HK-2 (cell line): ENCODE results near the gene GALNT6.
"Not testable (repeated sequence)": the region's sequence is repeated elsewhere in the genome, so short reads cannot be mapped to it uniquely, and the experiment has no call there.

Source experiments
- DNase-seq: peaks from one replicate; pipeline ENCODE4 v3.0.0-alpha.2; 2018; ENCODE audit not compliant: unreplicated experiment

GALNT6 gene

DNA sequence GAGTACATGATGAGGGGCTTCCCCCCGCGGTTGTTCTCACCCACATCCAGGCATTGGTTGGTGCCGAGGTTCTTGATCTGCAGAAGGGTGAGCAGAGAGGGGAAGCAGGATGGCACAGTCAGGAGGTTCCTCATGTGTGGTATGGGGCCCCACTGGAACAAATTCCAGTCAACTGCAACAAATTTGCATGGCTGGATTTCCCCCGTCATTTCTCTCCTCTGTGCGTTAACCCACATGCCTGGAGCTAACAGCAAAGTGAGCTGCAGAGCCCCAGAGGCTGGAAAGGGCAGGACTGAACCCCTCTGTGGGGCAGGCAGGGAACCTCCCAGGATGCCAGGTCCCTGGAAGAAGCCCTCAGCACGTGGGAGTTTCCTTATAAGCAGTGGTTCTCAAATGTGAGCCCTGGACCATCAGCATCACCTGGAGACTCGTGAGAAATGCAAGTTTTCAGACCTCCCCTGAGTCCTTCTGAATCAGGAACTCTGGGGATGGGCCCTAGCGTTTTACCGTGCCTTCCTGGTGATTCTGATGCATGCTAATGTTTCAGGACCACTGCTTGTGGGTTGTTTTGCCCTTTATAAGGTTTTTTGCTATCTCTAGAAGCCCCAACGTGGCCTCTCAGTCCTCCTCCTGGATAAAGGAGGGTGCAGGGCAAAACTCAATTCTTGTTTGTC is 33.7 kb downstream of the GALNT6 start:
- no peak for DNase-seq

DNA sequence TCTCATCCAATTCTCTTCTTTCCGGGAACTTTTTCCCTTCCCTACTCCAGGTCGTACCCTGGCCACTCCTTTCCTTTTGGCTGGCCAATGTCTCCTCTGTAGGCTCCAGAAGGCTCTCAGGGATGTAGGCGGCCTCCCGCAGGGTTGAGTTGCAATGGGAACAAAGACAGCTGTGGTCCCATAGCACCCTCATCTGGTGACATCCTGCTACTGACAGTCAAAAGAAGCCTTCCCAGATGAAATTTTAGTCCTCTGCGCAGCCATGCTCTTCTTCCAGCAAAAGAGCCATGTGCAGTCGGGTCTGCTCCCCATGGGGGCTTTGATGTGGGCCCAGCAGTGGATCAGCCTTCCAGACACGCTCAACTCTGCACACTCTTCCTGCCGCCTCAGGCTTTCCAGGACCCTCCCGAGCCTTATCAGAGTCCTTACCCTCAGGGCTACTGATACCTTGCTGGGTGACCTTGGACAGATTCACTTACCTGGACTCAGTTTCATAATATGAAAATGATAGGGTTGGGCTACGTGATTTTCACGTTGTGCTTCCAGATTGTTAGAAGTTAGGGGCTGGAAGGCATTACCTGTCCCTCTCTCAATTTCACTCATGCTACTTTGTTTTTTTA is 39.2 kb downstream of the GALNT6 start:
- DNase-seq, result peak; percentile 22

DNA sequence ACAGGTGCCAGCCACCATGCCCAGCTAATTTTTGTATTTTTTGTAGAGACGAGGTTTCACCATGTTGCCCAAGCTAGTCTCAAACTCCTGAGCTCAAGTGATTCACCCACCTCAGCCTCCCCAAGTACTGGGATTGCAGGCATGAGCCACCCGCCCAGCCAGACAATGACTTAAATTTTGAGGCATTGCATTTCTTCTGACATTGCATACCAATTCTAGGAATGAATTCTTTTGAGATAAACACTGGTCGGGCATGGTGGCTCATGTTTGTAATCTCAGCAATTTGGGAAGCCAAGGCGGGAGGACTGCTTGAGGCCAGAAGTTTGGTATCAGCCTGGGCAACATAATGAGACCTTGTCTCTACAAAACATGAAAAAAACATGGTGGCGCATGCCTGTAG is 42.2 kb downstream of the GALNT6 start:
- DNase-seq, result no peak

DNA sequence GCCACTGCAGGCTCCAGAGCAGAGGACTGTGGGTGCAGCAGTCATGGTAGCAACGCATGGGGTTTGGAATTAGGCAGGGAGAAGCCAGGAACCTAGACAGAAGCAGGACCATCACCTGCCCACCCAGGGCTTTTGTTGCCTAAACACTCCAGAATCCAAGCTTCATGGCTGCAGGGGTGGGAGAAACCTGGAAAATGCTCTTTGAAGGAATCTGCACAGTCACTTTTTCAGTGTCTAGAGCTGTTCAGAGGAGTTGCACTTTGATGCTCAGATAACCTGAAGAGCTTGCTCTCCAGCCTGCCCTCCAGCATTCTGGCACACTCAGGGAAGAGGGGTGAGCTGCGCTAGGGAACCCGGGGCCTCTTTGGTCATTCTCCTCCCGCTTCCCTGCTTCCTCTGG is 43.1 kb downstream of the GALNT6 start:
- DNase-seq, result no peak

DNA sequence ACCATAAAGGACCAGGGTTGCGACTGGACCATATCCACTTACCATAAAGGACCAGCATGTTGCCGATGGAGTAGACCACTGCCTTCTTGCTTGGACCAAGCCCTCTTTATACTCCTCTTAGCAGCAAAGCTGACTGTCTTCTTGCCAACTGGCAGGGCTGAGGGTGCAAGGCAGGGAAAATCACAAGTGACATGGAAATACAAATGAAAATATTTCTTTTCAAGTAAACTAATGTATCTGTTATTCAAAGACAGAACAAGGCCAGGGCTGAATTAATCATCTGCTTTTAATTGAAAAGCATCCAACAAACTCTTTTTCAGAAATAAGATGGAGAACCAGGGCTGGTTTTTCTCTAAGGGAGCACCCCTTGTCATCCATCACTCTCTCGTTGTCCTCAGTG is 44.6 kb downstream of the GALNT6 start, which contains the start of gene CELA1:
CELA1 (minus strand) TSS at position 99 of the 400 bp plus-strand sequence; CDS start at position 58, 41 bp downstream.
- no peak for DNase-seq

DNA sequence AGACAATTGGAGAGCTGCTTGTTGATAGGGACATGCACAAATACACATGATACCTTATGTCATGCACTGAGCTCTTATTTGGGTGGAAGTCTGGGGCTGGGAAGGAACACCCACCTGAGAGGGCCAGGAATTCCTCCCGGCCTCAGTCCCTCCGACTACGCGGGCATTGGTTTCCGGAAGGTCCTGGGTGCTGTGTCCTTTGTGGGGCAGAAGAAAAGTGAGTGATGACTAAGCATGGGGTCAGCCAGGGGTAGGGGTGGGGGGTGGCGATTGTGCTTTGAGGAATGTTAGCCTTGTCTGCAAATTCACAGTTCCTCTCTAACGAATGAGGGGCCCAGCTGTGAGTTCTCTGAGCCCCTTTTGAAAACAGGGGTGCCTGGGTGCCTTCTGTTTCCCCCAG is 45.5 kb downstream of the GALNT6 start:
- peak; percentile 18 for DNase-seq

DNA sequence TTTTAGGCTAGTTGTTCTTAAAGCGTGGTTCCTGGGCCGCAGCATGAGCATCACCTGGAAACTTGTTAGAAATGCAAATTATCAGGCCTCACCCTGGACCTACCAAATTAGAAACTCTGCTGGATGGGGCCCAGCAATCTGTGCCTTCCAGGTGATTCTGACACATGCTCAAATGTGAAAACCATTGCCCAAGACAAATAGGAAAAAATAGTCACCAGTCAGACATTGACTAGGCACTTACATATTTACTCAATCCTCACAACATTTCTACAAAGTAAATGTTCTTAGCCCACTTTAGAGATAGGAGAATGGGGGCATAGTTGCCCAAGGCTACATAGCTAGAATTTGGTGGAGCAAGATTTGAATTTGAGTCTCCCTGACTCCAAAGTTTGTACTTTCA is 48.0 kb downstream of the GALNT6 start:
- no peak for DNase-seq

DNA sequence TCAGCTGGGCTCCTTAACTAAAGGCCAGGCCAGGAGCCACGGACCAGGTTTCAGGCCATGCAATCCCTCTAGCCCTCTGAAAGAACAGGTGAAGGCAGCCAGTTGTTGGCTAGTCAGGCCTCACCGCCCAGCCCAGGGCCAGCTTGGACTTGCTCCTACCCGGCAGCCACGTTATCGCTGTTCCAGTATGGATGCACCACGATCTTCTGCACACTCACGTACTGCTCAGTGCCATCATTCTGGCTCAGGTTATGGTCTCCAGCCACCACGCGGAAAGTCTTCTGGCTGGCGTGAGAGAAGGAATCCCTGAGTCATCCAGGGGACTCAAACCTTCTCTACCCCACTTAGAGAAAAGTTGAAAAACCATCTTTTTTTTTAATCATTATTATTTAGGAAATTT is 48.8 kb downstream of the GALNT6 start:
- DNase-seq, result no peak

DNA sequence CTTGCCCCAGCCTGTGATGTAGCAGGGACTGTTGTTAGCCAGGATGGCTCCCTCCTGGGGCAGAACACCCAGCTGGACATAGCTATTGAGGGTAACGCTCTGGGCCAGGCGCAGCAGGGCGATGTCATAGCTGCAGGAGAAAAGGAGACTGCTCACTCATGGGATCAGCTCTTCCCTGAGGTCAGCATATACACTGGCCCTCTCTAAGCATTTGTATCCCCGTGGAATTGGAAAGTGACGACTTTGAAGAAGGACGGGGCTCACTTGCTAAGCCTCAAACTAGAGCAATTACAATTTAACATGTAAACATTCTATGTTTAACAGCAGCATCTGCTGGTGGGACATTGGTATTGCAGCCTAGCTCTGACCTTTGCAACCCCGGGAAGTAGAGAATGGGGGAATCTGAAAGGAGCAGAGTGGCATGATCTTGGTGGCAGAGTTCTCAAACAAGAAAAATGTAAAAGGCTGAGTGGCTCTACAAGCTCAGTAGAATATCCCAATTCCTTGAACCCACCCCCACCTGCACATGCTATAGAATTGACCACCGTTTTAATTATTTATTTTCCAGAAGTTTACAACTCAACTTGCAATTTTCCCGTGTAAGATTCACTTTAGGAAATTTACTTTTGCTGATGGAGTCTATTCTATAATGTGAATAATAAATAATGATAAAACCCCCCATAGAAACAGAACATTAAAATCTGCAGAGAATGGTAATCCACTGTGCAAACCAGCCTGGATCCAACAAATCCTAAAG is 49.8 kb downstream of the GALNT6 start:
- peak; percentile 55 for DNase-seq

DNA sequence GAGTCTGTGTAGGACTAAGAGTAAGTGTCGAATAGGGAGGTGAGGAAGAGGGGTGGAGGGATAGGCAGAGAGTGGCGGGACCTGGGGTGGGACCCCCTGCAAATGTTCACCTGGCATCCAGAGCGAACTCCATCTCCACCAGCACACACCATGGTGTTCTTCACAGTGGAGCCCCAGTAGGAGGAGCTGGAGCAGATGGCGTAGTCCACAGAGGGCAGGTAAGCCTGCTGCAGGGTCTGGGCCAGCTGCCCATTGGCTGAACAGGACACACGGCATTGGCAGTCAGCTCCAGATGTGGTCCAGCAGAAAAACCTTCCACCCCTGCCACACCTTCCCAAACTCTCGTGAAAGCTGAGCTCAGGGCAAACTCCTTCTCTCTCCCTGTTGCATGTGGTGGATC is 51.5 kb downstream of the GALNT6 start:
- no peak for DNase-seq

DNA sequence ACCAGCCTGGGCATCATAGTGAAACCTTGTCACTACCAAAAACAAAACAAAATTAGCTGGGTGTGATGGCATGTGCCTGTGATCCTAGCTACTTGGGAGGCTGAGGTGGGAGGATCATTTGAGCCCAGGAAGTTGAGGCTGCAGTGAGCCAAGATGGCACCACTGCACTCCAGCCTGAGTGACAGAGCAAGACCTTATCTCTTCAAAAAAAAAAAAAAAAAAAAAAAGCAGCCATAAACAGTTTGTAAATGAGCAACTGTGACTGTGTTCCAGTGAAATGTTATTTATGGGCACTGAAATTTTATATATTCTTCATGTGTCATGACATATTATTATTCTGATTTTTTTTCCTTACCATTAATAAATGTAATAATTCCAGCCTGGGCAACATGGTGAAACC is 53.9 kb downstream of the GALNT6 start:
- not testable (repeated sequence) for DNase-seq

DNA sequence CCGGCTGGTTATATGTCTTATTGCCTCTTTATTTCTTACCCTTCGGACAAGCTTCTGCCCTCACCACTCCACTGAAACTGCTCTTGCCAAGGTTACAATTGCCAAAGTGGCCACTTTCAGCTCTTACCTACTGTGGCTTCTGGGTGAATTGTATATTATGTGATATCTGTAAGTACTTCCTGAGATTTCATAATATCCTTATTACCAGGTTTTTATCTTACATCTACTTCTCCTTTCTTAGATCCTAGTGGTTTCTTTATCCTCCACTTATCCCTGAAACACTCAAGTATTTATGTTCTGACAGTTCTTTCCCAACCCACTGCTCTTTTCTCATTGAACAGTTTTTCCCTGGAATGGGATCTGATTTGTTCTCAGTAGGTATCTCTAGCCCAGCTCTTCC is 55.3 kb downstream of the GALNT6 start:
- no peak for DNase-seq

DNA sequence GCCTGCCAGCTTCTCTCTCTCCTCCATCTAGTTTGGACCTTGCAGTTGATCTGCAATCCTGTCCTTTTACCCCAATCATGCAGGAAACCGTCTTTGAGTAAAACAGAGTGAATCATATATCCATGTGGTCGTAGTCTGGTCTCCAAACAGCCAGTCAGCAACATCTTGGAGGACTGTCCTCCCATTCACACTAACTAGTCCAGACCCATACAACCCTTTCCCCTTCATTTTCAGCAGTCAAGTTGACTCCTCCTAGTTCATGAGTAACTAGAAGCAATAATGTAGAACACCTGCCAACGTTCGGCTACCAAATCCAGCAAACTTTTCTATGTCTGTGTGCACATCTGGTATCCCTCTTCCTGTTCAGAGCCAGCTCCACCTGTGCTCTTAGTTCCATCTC is 56.4 kb downstream of the GALNT6 start:
- DNase-seq, result no peak

DNA sequence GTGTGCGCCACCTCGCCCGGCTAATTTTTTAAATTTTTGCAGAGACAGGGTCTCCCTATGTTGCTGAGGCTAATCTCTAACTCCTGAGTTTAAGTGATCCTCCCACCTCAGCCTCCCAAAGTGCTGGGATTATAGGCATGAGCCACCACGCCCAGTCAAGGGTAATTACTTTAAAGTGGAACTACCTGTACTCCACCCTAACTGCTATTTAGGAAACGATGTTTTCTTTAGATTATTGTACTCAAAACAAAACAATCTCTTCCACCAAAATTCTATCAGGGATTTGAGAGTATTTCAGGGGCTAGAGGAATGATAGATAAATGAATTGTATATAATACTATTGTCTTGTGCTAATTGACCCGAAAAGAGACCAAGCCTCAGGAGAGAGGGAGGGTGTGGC is 57.7 kb downstream of the GALNT6 start:
- DNase-seq, result no peak

DNA sequence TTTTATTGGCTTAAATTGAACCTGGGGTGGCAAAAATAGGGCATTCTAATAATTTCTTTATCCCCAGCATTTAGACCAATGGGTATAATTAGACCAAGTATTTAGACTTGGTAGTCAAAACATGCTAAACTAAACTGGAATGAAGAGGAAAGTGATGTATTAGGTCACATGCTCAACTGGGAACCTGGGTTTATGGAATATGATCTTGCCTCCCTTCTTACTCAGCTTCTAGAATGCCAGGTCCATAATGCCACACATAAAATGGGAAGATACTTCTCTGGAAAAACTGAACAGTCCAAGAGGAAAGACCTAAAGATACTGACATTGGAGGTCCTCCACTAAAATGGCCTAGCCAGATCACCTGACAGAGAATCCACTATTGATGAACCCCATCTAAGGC is 61.0 kb downstream of the GALNT6 start:
- DNase-seq, result no peak

DNA sequence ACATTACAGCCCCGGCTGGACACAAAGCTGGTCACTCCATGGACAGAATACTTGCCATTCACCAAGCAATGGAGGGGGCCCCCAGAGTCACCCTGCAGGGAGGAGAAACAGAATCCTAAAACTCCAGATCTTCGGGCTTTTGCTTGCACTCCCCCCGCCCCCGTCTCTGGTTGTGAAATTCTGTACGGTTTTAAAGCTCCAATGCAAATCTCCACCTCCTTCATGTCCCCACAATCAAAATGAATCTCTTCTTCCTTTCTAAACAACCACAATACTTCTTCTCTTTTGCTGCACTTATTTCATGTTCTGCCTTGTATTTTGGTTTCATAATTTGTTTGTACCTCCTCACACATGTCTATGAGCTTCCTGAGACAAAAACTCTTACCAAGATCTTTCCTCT is 61.5 kb downstream of the GALNT6 start:
- DNase-seq, result no peak

DNA sequence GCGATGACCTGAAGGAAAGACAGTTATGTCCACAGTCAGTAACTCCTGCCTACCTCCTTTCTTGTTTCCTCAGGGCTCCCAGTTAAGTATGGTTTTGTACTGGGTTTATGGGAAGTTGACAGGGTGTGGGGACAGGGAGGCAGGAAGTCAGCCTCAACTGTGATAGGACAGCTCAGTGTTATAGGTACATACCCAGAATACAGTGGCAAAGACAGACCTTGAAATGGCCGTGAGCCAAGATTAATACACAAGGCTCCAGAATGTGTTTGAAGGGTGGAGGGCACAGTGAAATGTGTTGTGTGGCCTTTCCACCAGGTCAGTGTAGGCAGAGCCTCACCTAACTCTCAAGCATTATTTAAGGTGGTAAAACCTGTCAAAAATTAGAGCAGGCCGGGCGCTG is 62.6 kb downstream of the GALNT6 start:
- DNase-seq, result no peak

DNA sequence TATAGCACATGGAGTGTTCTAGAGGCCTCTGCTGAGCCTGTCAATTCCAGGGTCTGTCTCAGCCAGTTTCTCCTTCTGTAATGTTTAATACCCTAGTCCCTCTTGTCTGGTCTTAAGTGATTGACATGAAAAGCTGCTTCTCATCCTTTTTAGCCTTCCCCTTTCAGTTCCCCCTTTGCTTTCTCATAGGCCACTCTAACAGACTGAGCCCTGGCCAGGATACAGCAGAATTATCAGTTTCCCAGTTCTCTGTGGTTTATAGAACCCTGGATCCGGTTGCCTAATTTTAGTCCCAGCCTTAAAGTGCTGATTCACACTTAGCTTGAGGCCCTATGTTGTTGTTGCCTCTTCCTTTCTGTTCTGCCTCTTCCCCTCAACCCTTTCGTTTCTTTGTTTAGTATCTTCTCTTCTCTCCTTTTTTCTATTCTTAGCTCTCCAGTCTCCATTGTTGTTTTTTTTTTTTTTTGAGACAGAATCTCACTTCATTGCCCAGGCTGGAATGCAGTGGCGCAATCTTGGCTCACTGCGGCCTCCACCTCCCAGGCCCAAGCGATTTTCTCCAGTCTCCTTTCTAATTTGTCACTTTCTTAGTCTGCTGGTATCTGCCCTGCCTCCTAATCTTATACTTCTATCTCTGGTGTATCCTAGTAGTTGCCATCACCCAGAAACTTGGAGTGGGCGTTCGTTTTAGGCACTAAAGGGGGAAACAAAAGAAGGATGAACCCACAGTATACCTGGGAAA is 64.3 kb downstream of the GALNT6 start:
- no peak for DNase-seq

DNA sequence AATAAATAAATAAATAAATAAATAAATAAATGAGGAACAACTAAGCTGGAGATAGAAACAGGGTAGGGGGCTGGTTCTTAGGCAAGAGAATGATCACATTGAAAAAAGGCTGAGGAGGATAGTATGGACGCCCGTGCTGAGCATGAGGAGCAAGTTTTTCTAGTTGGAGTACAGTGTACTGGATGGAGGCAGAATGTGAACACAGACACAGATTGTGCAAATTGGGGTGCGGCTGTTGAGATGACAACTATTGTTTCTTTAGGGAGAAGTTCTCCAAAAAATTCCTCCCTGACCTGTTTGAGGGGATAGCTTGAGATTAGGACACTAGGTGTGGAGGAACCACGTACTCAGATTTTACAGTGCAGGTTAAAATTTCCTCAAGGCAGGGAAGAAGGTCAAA is 66.3 kb downstream of the GALNT6 start:
- no peak for DNase-seq

DNA sequence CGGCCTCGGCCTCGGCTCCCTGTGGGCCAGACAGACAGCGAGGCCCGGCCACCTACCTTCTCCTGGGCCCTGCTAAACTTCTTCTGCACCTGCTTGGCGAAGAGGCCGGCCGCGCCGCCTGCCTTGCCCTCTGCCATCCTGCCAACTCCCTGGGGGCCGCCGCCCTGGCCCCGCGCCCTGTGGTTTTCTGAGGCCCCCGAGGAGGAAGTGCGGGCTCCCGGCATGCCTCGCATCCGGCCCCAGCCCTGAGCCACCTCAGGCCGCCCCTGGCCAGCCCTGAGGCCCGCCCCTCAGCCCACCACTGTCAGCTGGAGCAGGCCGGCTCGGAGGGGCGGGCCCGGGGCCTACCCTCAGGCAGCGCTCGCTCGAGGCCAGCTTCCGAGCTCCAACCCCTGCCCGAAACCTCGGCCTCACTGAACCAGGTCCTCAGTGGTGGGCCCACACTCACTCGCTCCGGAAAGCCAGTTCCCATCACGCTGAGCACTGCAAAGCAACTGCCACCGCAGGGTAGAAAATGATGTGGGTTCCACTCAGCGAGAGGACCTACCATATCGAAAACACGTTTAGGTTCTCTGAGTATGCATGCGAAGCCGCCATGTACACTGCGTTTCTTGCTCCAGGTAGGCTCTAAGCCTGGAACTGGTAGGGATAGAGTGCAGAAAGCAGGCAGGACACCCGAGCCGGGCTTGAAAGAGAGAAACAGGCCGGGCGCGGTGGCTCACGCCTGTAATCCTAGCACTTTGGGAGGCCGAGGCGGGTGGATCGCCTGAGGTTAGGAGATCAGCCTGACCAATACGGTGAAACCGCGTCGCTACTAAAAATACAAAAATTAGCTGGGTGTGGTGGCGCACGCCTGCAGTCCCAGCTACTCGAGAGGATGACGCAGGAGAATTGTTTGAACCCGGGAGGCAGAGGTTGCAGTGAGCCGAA is 67.0 kb downstream of the GALNT6 start, which contains the start of gene BIN2:
BIN2 (minus strand) TSS at position 209 of the 930 bp plus-strand sequence; CDS start at position 137, 72 bp downstream.
- no peak for DNase-seq

DNA sequence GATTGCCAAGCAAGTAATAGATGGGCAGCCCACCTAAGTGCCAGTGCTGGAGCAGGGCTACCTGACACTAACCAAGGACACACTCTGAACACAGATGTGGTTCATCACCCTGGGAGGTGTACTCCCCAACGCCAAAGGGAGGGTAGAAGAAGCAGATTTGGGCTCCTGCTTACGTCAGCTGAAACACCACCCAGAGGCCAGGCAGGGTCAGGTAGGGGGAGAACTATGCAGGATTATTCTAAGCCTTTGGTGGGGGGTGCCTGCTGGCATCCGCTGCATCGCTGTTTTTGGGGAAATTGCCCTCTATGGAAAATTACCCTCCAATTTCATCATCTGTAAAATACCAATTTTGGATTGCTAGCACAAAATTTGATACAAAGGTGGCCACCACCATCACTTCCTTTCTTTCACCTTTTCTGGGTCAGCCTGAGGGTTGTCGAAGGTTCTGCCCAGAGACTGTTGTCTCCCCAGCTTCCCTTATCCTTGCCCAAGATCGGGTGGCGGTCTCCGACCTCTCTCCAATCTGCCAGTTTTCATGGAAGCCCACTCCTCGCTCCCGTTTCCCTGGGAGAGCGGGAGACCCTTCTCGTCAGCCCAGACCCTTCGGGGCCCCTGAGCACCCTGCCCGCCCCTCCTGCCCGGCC is 67.8 kb downstream of the GALNT6 start:
- DNase-seq, result no peak
